ENCODE measurements around the gene GJA3.

- TF ChIP-seq FOXK2 (IDR thresholded peaks at IDR 0.05) (no peak), CTBP1 (IDR thresholded peaks at IDR 0.05; ENCODE audit: borderline replicate concordance) (no peak), BHLHE40 (IDR thresholded peaks at IDR 0.05; ENCODE audit: borderline replicate concordance) (no peak), SUZ12 (IDR thresholded peaks at IDR 0.05) (no peak), SP1 (IDR thresholded peaks at IDR 0.05) (no peak), ARNT (IDR thresholded peaks at IDR 0.05) (no peak), FOXM1 (IDR thresholded peaks at IDR 0.05; ENCODE audit: borderline replicate concordance) (no peak), HDGF (IDR thresholded peaks at IDR 0.05; ENCODE audit: borderline replicate concordance) (no peak), PKNOX1 (IDR thresholded peaks at IDR 0.05) (no peak)
These were observed 55.6 kb downstream of the GJA3 start for GRCh38 chr13:20105161-20105689.

Data from HEK293T (cell line).